Measurements from ENCODE around the gene ALDOC.
"Not testable (repeated sequence)": the region's sequence is repeated elsewhere in the genome, so short reads cannot be mapped to it uniquely, and the experiment has no call there.

The ALDOC gene

DNA sequence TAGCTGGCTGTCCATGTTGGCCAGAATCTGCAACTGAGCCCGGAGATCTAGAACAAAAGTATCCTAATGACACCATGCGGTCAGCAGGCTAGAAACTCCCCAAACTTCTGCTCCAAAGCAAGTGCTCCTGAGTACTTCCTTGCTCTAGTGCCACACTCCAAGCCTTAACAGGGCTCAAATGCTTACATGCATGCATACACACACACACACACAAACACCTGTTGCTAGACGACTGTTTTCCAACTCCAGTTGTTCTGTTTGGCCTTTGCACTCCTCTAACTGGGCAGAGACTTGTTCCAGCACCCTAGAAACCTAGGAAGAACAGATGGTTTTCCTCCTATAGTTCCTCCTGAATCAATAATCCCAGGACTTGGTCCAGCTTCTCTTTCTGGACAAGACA, 7.7 kb upstream of the ALDOC start:
- no peak overlapping the region for H3K4me3 ChIP-seq (ENCODE audit: low read depth, low read length)
- DNase-seq (ENCODE audit: low read depth), result no peak
- TF ChIP-seq, protein P1, sequence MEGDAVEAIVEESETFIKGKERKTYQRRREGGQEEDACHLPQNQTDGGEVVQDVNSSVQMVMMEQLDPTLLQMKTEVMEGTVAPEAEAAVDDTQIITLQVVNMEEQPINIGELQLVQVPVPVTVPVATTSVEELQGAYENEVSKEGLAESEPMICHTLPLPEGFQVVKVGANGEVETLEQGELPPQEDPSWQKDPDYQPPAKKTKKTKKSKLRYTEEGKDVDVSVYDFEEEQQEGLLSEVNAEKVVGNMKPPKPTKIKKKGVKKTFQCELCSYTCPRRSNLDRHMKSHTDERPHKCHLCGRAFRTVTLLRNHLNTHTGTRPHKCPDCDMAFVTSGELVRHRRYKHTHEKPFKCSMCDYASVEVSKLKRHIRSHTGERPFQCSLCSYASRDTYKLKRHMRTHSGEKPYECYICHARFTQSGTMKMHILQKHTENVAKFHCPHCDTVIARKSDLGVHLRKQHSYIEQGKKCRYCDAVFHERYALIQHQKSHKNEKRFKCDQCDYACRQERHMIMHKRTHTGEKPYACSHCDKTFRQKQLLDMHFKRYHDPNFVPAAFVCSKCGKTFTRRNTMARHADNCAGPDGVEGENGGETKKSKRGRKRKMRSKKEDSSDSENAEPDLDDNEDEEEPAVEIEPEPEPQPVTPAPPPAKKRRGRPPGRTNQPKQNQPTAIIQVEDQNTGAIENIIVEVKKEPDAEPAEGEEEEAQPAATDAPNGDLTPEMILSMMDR (IDR thresholded peaks at IDR 0.05; ENCODE audit: control insufficient read depth, extremely low read depth, insufficient read depth), result no peak

DNA sequence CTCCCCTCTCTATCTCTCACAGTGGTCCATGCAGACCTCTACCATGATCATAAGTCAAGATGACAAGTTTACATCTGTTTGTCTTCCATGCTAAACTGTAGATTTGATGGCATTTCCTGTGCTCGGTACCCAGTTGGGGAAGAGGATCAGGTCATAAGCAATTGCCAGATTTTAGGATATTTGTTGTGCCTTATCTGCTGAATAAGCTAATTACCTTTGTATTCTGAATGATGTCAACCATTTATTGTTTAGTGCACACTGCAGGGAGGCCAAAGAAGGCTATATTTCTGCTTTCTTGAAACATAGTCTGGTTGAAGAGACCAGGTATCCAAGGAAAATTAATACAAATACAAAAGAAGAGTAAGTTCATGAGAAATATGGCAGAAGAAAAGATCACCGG, 5.8 kb upstream of the ALDOC start:
- H3K4me3 ChIP-seq (ENCODE audit: low read depth, low read length), result no peak overlapping the region
- no peak for DNase-seq (ENCODE audit: low read depth)
- TF ChIP-seq, protein P1 (IDR thresholded peaks at IDR 0.05; ENCODE audit: control insufficient read depth, extremely low read depth, insufficient read depth), result no peak

GRCh38 chr17:28580959-28581358, 4.3 kb upstream of the ALDOC start:
- no peak for DNase-seq (ENCODE audit: low read depth)
- TF ChIP-seq, protein P1 (IDR thresholded peaks at IDR 0.05; ENCODE audit: control insufficient read depth, extremely low read depth, insufficient read depth), result no peak
- H3K4me3 ChIP-seq (ENCODE audit: low read depth, low read length), result no peak overlapping the region

- no peak for DNase-seq (ENCODE audit: low read depth)
- TF ChIP-seq, protein P1 (IDR thresholded peaks at IDR 0.05; ENCODE audit: control insufficient read depth, extremely low read depth, insufficient read depth), result no peak
- no peak overlapping the region for H3K4me3 ChIP-seq (ENCODE audit: low read depth, low read length)
Measured at GRCh38 chr17:28579526-28579925, 2.8 kb upstream of the ALDOC start.

- TF ChIP-seq, protein P1 (IDR thresholded peaks at IDR 0.05; ENCODE audit: control insufficient read depth, extremely low read depth, insufficient read depth), result no peak
- H3K4me3 ChIP-seq (ENCODE audit: low read depth, low read length), result no peak overlapping the region
- DNase-seq (ENCODE audit: low read depth), result no peak
Measured at GRCh38 chr17:28578246-28579195, 1.8 kb upstream of the ALDOC start.

- no peak overlapping the region for H3K4me3 ChIP-seq (ENCODE audit: low read depth, low read length)
- TF ChIP-seq, protein P1 (IDR thresholded peaks at IDR 0.05; ENCODE audit: control insufficient read depth, extremely low read depth, insufficient read depth), result no peak
- no peak for DNase-seq (ENCODE audit: low read depth)
Measured at GRCh38 chr17:28577466-28577824, 750 bp upstream of the ALDOC start.

GRCh38 chr17:28576016-28576415, 679 bp downstream of the ALDOC start:
- peak overlapping the region; percentile 56 for H3K4me3 ChIP-seq (ENCODE audit: low read depth, low read length)
- not testable (repeated sequence) for DNase-seq (ENCODE audit: low read depth)
